Inflammatory macrophage treated with lipopolysaccharide for 1 hour (primary cell): ENCODE data around the gene DALRD3.

Source experiments
- DNase-seq, 2 donors: peaks; one replicate each; pipeline ENCODE4 v3.0.0-alpha.2; 2020 to 2022

DALRD3 gene

GRCh38 chr3:48974076-48974864 lies 44.1 kb downstream of the DALRD3 start:
- DNase-seq = no peak

GRCh38 chr3:48970586-48970985 lies 47.8 kb downstream of the DALRD3 start:
- no peak for DNase-seq

- no peak for DNase-seq
These were observed 51.5 kb downstream of the DALRD3 start for GRCh38 chr3:48966876-48967361.

- DNase-seq = no peak
These were observed 52.0 kb downstream of the DALRD3 start for GRCh38 chr3:48966367-48966766.
